Astrocyte (in vitro differentiated cells and primary cell): ENCODE data around the gene CMIP. TPM values are rescaled to one million over a fixed set of nuclear protein-coding genes. Genes with fewer than 3 reads are reported as not detected.

ENCODE experiments used
- DNase-seq: peaks from one replicate; pipeline ENCODE4 v3.0.0-alpha.2; 2010; ENCODE audit warnings: low read depth
- FAIRE-seq: peaks from 2 replicates; lab custom pipeline; 2011; peaks lifted over from hg19 to GRCh38; lab: Jason Lieb, UNC
- H2AFZ ChIP-seq: 2 replicates; pipeline ENCODE4 v1.6.0; 2012; ENCODE audit warnings: low read depth, low read length, inconsistent platforms
- H3K27ac ChIP-seq: 2 replicates; pipeline ENCODE4 v1.5.1; 2011; ENCODE audit warnings: low read depth, low read length, inconsistent platforms
- H3K27me3 ChIP-seq: 2 replicates; pipeline ENCODE4 v1.6.0; 2011; ENCODE audit warnings: low read length, inconsistent platforms; ENCODE audit not compliant: insufficient read depth
- H3K36me3 ChIP-seq: 2 replicates; pipeline ENCODE4 v1.5.1; 2011; ENCODE audit warnings: low read length, inconsistent platforms; ENCODE audit not compliant: insufficient read depth
- H3K4me1 ChIP-seq: 2 replicates; pipeline ENCODE4 v1.5.1; 2011; ENCODE audit warnings: low read length, inconsistent platforms; ENCODE audit not compliant: insufficient read depth
- H3K4me2 ChIP-seq: 2 replicates; pipeline ENCODE4 v1.6.0; 2012; ENCODE audit warnings: low read length, inconsistent platforms
- H3K4me3 ChIP-seq: 2 replicates; pipeline ENCODE4 v1.5.1; 2011; ENCODE audit warnings: low read depth, mild to moderate bottlenecking, low read length, inconsistent platforms; ENCODE audit not compliant: insufficient read depth
- H3K79me2 ChIP-seq: 2 replicates; pipeline ENCODE4 v1.6.0; 2012; ENCODE audit warnings: mild to moderate bottlenecking, low read length, inconsistent platforms; ENCODE audit not compliant: insufficient read depth
- H3K9ac ChIP-seq: 2 replicates; pipeline ENCODE4 v1.6.0; 2012; ENCODE audit warnings: mild to moderate bottlenecking, low read length, inconsistent platforms
- H3K9me3 ChIP-seq: 2 replicates; pipeline ENCODE4 v1.5.1; 2012; ENCODE audit warnings: low read depth, mild to moderate bottlenecking, low read length, inconsistent platforms; ENCODE audit not compliant: insufficient read depth
- H4K20me1 ChIP-seq: 2 replicates; pipeline ENCODE4 v1.6.0; 2012; ENCODE audit warnings: low read length, inconsistent platforms; ENCODE audit not compliant: insufficient read depth
- H3K27ac Mint-ChIP-seq: one replicate; pipeline ENCODE4 v1.8.0; 2021; ENCODE audit warnings: mild to moderate bottlenecking, mixed read lengths; ENCODE audit not compliant: unreplicated experiment
- H3K27me3 Mint-ChIP-seq: one replicate; pipeline ENCODE4 v1.8.0; 2021; ENCODE audit warnings: low read depth, mixed read lengths; ENCODE audit not compliant: unreplicated experiment
- H3K36me3 Mint-ChIP-seq: one replicate; pipeline ENCODE4 v1.8.0; 2021; ENCODE audit warnings: low read depth, mixed read lengths; ENCODE audit not compliant: unreplicated experiment
- H3K4me1 Mint-ChIP-seq: one replicate; pipeline ENCODE4 v1.8.0; 2021; ENCODE audit warnings: low read depth, mixed read lengths; ENCODE audit not compliant: unreplicated experiment
- H3K4me3 Mint-ChIP-seq: one replicate; pipeline ENCODE4 v1.8.0; 2021; ENCODE audit warnings: mild to moderate bottlenecking, moderate library complexity, mixed read lengths; ENCODE audit not compliant: unreplicated experiment
- H3K9me3 Mint-ChIP-seq: one replicate; pipeline ENCODE4 v1.8.0; 2021; ENCODE audit warnings: mild to moderate bottlenecking, mixed read lengths; ENCODE audit not compliant: unreplicated experiment
- EZH2 ChIP-seq: IDR thresholded peaks from 2 replicates; pipeline ENCODE4 v1.6.1; 2012; ENCODE audit warnings: mild to moderate bottlenecking, low read length, inconsistent platforms; ENCODE audit not compliant: insufficient read depth
- total RNA-seq: library from RNA; stranded (reverse); gene quantifications from 2 replicates; pipeline ENCODE4 v1.2.1, GENCODE V29; 2021
- TF ChIP-seq, protein P1 (sequence below): IDR thresholded peaks from 2 replicates; pipeline ENCODE4 v1.5.1; 2011; ENCODE audit warnings: low read depth, mild to moderate bottlenecking, inconsistent platforms, low read length, moderate library complexity; ENCODE audit not compliant: insufficient read depth

The CMIP gene
- total RNA-seq, 1 donor from 2014 or later, result 71.5 TPM

DNA sequence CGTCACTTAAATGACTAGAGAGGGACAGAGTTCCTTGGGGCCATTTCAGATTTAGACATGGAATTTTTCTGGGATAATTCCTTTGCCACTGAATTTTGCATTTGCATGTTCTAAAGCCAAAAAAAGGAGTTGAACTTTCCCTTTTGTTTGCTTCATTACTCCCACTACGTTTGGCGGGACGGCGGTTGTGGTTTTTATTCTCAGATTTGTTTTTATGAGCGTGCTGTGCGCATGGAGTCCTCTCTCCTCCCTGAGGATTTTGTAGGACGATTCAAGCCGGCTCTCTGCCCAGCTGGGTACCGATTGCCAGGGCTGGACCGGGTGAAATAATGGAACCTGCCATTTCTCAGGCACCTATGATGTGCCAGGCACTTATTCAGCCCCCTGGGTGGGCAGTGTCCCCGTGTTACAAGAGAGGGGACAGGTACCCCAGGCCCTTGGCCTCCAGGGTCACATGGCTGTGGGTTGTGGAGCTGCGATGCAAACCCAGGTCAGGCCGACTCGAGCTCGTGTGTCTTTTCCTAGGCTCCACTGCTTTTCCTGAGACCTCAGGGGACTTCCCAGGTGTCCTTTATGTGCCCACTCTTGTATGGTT lies 18.8 kb downstream of the CMIP start:
- Histone ChIP-seq H2AFZ (no peak overlapping the region), H3K4me2 (no peak overlapping the region), H3K9me3 (no peaks in the 10 kb centered on the region), H3K27me3 (no peaks in the 10 kb centered on the region), H3K4me3 (no peak overlapping the region), H4K20me1 (peaks cover 98% of the 10 kb centered on the region), H3K79me2 (peaks cover 98% of the 10 kb centered on the region), H3K36me3 (no peaks in the 10 kb centered on the region), H3K9ac (no peak overlapping the region), H3K4me1 (peaks cover 3% of the 10 kb centered on the region), H3K27ac (no peak overlapping the region)
- peaks cover 14% of the 10 kb centered on the region for H3K4me1 Mint-ChIP-seq
- no peaks in the 10 kb centered on the region for H3K9me3 Mint-ChIP-seq
- H3K36me3 Mint-ChIP-seq, result peaks cover 21% of the 10 kb centered on the region
- H3K4me3 Mint-ChIP-seq, result no peak overlapping the region
- H3K27me3 Mint-ChIP-seq, result no peaks in the 10 kb centered on the region
- no peak for DNase-seq
- no peak for TF ChIP-seq EZH2
- TF ChIP-seq, protein P1, sequence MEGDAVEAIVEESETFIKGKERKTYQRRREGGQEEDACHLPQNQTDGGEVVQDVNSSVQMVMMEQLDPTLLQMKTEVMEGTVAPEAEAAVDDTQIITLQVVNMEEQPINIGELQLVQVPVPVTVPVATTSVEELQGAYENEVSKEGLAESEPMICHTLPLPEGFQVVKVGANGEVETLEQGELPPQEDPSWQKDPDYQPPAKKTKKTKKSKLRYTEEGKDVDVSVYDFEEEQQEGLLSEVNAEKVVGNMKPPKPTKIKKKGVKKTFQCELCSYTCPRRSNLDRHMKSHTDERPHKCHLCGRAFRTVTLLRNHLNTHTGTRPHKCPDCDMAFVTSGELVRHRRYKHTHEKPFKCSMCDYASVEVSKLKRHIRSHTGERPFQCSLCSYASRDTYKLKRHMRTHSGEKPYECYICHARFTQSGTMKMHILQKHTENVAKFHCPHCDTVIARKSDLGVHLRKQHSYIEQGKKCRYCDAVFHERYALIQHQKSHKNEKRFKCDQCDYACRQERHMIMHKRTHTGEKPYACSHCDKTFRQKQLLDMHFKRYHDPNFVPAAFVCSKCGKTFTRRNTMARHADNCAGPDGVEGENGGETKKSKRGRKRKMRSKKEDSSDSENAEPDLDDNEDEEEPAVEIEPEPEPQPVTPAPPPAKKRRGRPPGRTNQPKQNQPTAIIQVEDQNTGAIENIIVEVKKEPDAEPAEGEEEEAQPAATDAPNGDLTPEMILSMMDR, result no peak
- FAIRE-seq, result no peak
- no peak overlapping the region for H3K27ac Mint-ChIP-seq

DNA sequence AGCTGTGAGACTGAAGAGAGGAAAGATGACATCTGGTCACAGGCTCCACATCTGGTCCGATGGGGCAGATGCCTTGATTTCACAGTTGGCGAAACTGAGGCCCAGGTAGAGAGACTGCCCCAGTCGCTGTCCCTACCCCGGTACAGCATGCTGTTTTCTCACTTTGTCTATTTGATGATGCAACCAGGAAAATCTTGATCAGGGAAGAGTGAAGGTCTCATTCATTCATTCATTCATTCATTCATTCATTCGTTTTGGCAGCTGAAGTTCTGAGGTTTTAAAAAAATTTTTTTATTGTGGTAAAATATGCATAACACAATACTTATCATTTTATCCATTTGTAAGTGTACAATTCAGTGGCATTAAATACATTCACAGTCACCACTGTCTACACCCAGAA lies 19.7 kb downstream of the CMIP start:
- Histone ChIP-seq H3K27ac (no peak overlapping the region), H3K79me2 (peaks cover 98% of the 10 kb centered on the region), H3K4me2 (no peak overlapping the region), H3K9ac (no peak overlapping the region), H2AFZ (no peak overlapping the region), H3K4me3 (no peak overlapping the region), H3K4me1 (no peaks in the 10 kb centered on the region), H4K20me1 (peaks cover 98% of the 10 kb centered on the region), H3K36me3 (no peaks in the 10 kb centered on the region), H3K27me3 (no peaks in the 10 kb centered on the region), H3K9me3 (no peaks in the 10 kb centered on the region)
- Mint-ChIP-seq H3K27ac (no peak overlapping the region), H3K4me1 (peaks cover 8% of the 10 kb centered on the region), H3K4me3 (no peak overlapping the region), H3K9me3 (no peaks in the 10 kb centered on the region), H3K27me3 (no peaks in the 10 kb centered on the region), H3K36me3 (peaks cover 12% of the 10 kb centered on the region)
- TF ChIP-seq, protein P1, result no peak
- no peak for TF ChIP-seq EZH2
- DNase-seq, result no peak
- FAIRE-seq, result no peak

DNA sequence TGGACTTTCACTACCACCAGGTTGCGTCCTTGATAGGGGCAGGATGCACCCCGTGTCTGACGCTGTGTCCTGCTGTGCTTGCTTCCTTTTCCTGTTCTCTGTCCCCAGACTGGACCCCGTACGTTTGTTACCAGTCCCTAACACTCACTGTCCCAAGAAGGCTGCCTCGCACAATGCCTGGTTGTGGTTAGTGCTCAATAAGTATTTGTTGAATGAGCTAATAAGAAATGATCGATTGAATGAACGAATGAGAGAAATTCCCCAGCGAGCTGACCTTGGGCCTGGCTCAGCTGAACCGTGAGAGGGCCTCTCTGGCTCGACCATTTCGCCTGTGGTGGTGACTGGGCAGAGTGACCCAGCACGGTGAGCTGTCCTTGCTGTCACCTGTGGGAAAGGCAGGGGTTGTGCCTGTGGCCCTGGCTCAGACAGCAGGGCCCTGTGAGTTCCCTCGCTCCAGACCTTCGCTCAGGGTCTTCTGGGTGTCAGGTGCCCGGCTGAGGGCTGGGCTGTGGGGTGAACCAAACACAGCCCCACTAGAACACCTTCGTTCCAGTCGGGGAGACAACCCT lies 20.9 kb downstream of the CMIP start:
- H3K36me3 Mint-ChIP-seq, result peaks cover 11% of the 10 kb centered on the region
- Histone ChIP-seq H4K20me1 (peaks cover 98% of the 10 kb centered on the region), H3K36me3 (no peaks in the 10 kb centered on the region), H3K27ac (no peak overlapping the region), H3K4me2 (no peak overlapping the region), H3K4me3 (no peak overlapping the region), H2AFZ (no peak overlapping the region), H3K4me1 (no peaks in the 10 kb centered on the region), H3K27me3 (no peaks in the 10 kb centered on the region), H3K9me3 (no peaks in the 10 kb centered on the region), H3K79me2 (peaks cover 97% of the 10 kb centered on the region), H3K9ac (no peak overlapping the region)
- H3K27ac Mint-ChIP-seq, result no peak overlapping the region
- no peaks in the 10 kb centered on the region for H3K27me3 Mint-ChIP-seq
- DNase-seq (no peak), FAIRE-seq (no peak)
- peaks cover 19% of the 10 kb centered on the region for H3K4me1 Mint-ChIP-seq
- H3K4me3 Mint-ChIP-seq, result no peak overlapping the region
- TF ChIP-seq, protein P1, result no peak
- TF ChIP-seq EZH2, result no peak
- H3K9me3 Mint-ChIP-seq, result no peaks in the 10 kb centered on the region
